Body of pancreas (tissue), 4 donors: ENCODE results near the gene BACE1. TPM values are rescaled to one million over a fixed set of nuclear protein-coding genes. Genes with fewer than 3 reads are reported as not detected.

ENCODE experiments used
- ATAC-seq: fragments of 150-250 bp; one replicate; pipeline ENCODE4 v1.9.1; 2016
- DNase-seq, 4 donors: peaks; one replicate each; pipeline ENCODE4 v3.0.0-alpha.2; 2019
- H3K27ac ChIP-seq, 4 donors: fragments of 200-600 bp; sonication (generic); 1 replicate in 3 of 4; 2 replicates in 1 of 4; pipeline versions ENCODE4 v1.5.1 to v1.6.1; 2016 to 2019; ENCODE audit warnings: mild to moderate bottlenecking in 1 of 4, mixed read lengths in 1 of 4, moderate library complexity in 1 of 4
- H3K27me3 ChIP-seq, 2 donors: fragments of 200-600 bp; sonication (generic); one replicate each; pipeline ENCODE4 v1.6.0; 2016; ENCODE audit warnings: mild to moderate bottlenecking in 1 of 2
- H3K36me3 ChIP-seq, 2 donors: fragments of 200-600 bp; sonication (generic); replicated peaks in 1 of 2; 2 replicates each; pipeline ENCODE4 v1.5.1; 2016; ENCODE audit warnings: low read depth in 2 of 2; ENCODE audit not compliant: insufficient read depth in 1 of 2
- H3K4me1 ChIP-seq: fragments of 200-600 bp; sonication (generic); one replicate; pipeline ENCODE4 v1.6.0; 2016
- H3K4me3 ChIP-seq, 2 donors: fragments of 200-600 bp; sonication (generic); 1 replicate in 1 of 2; 2 replicates in 1 of 2; pipeline ENCODE4 v1.5.1; 2016 to 2019
- H3K9me3 ChIP-seq, 3 donors: fragments of 200-600 bp; sonication (generic); 1 replicate in 2 of 3; 2 replicates in 1 of 3; pipeline ENCODE4 v1.5.1; 2016
- CTCF ChIP-seq, 7 experiments: fragments of 450-650 bp in 4 of 7; fragments of 200-600 bp in 3 of 7; sonication (generic) in 3 of 7; IDR thresholded peaks; one replicate each; pipeline ENCODE4 v1.5.1; 2016 to 2019; ENCODE audit warnings: antibody characterized with exemption in 7 of 7
- POLR2A ChIP-seq, 3 donors: fragments of 450-650 bp; IDR thresholded peaks; one replicate each; pipeline ENCODE4 v1.6.1; 2016; ENCODE audit warnings: antibody characterized with exemption in 3 of 3, mild to moderate bottlenecking in 2 of 3
- WGBS, 2 donors: methylation state at CpG; one replicate each; pipeline ENCODE4 v1.1.5; 2017; 5-methylcytosine and 5-hydroxymethylcytosine counted together
- intact Hi-C: fragments of 100-400 bp; cut with DNase I; formaldehyde crosslinking; loops from one replicate; pipeline ENCODE4 v1.15.1; 2023
- total RNA-seq, 2 donors: library from RNA; depleted of rRNA; stranded (reverse); fragments of >200 nt; gene quantifications; one replicate each; pipeline ENCODE4 v1.1.0, GENCODE V29; 2016

BACE1 gene
- total RNA-seq, 2 donors from 2014 or later = 47.0 to 70.5 TPM

DNA sequence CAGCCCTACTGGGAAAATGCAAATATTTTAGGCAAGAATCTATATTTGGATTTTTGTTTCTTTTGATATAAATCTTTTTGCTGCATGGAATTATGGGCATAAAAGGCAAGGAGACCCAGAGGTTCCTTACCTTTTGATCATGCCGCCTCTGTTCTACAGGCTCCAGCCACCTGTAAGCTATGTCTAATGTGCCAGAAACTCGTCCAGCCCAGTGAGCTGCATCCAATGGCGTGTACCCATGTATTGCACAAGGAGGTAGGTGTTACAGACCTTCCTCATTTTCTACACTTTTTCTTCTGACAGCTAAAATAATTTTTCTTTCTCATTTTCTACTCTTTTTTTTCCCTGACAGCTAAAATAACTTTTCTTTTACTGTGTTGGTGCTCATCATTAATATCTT, 33.1 kb downstream of the BACE1 start:
- peak; percentile 80 for ATAC-seq
- intact Hi-C loops = no loop called here
- TF ChIP-seq CTCF (IDR thresholded peaks at IDR 0.05) (no peak), POLR2A (IDR thresholded peaks at IDR 0.05) (no peak)
- no peaks in the 10 kb centered on the region for H3K27me3 ChIP-seq
- no peaks in the 10 kb centered on the region for H3K9me3 ChIP-seq
- whole genome bisulfite sequencing, 2 donors = 20 to 45% methylated on average over 3 of the region's 3 CpGs
- peaks cover 0 to 2% of the 10 kb centered on the region in 2 donors for H3K36me3 ChIP-seq
- DNase-seq = peak; percentile 61 to 86 (median 72)
- peak overlapping the region in 3 of 4 donors; percentile 11 to 43 (median 36) for H3K27ac ChIP-seq
- peaks cover 37% of the 10 kb centered on the region for H3K4me1 ChIP-seq
- no peak overlapping the region for H3K4me3 ChIP-seq

GRCh38 chr11:117281869-117282268, 34.2 kb downstream of the BACE1 start:
- peaks cover 31% of the 10 kb centered on the region for H3K4me1 ChIP-seq
- no peak for TF ChIP-seq POLR2A (IDR thresholded peaks at IDR 0.05)
- TF ChIP-seq CTCF (IDR thresholded peaks at IDR 0.05) = no peak
- WGBS, 2 donors = 96 to 97% methylated on average over 7 of the region's 7 CpGs
- H3K4me3 ChIP-seq = no peak overlapping the region
- no peaks in the 10 kb centered on the region for H3K9me3 ChIP-seq
- H3K36me3 ChIP-seq = peaks cover 0 to 2% of the 10 kb centered on the region in 2 donors
- no peaks in the 10 kb centered on the region for H3K27me3 ChIP-seq
- DNase-seq (no peak), ATAC-seq (no peak)
- intact Hi-C loops = no loop called here
- peak overlapping the region in 3 of 4 donors; percentile 4 to 15 (median 8) for H3K27ac ChIP-seq

GRCh38 chr11:117281159-117281558, 34.9 kb downstream of the BACE1 start:
- ATAC-seq (no peak), DNase-seq (no peak)
- no peak overlapping the region for H3K4me3 ChIP-seq
- H3K9me3 ChIP-seq = no peaks in the 10 kb centered on the region
- H3K4me1 ChIP-seq = peaks cover 25% of the 10 kb centered on the region
- peaks cover 0 to 2% of the 10 kb centered on the region in 2 donors for H3K36me3 ChIP-seq
- intact Hi-C loops = no loop called here
- TF ChIP-seq CTCF (IDR thresholded peaks at IDR 0.05) = no peak
- no peak for TF ChIP-seq POLR2A (IDR thresholded peaks at IDR 0.05)
- 82 to 90% methylated on average over 6 of the region's 6 CpGs for WGBS, 2 donors
- H3K27ac ChIP-seq = peak overlapping the region in 2 of 4 donors; percentile 8 to 15
- H3K27me3 ChIP-seq = no peaks in the 10 kb centered on the region

- intact Hi-C loops = no loop called here
- peak overlapping the region in 1 of 4 donors; percentile 44 for H3K27ac ChIP-seq
- no peak for ATAC-seq
These were observed 36.2 kb downstream of the BACE1 start for GRCh38 chr11:117279711-117280376.

More at GRCh38 chr11:117279711-117280376, 36.2 kb downstream of the BACE1 start:
- no peaks in the 10 kb centered on the region for H3K9me3 ChIP-seq
- H3K4me1 ChIP-seq = peaks cover 17% of the 10 kb centered on the region
- 59% methylated on average over 4 of the region's 4 CpGs for WGBS, 2 donors
- H3K27me3 ChIP-seq = no peaks in the 10 kb centered on the region
- no peak for DNase-seq
- H3K4me3 ChIP-seq = no peak overlapping the region
- H3K36me3 ChIP-seq = peaks cover 0 to 2% of the 10 kb centered on the region in 2 donors
- TF ChIP-seq POLR2A (IDR thresholded peaks at IDR 0.05) = no peak
- TF ChIP-seq CTCF (IDR thresholded peaks at IDR 0.05) = no peak
